HG02885 (cell line): Measurements from ENCODE around the gene FAM149A.

Source experiments
- ATAC-seq: cut with Tn5 transposase; IDR thresholded peaks from one replicate; pipeline ENCODE4 v1.9.1; 2021; ENCODE audit warnings: mild to moderate bottlenecking; ENCODE audit not compliant: unreplicated experiment, poor library complexity

Gene FAM149A

DNA sequence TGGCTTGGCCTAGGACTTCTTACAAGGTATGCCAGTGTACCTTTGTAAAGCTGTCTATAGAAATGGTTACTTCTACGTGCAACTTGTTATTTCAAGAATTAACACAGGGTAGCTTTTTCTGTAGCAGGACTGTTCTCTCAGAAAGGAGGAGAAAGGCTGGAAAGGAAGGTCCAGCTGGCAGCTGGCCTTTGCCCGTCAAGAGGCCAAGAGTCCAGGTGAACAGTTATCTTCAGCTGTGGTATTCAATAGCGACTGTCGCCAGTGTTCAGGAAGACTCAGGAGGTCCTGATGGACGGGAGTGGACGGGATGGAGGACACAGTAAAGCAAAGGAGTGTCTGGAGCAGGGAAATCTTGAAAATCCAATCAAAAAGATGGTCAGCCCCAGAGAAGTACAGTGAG lies 91.6 kb downstream of the FAM149A start:
- no peak for ATAC-seq

DNA sequence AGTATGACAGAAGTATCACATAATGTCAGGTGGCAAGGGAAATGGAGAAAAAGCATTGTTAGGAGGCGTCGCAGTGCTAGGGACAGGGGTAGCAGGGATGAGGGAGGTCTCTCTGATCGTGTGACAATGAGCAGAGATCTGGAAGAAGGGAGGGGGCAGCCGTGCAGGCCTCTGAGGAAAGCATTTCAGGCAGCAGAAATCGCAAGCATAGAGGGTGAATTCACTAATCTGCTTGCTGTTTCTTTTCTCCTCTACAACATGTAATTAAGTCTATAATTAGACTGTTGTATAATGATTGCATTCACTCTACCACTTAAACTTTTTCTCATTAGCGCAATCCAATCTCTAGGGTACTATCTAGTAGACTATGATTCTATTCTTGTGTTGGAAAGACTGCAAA lies 96.0 kb downstream of the FAM149A start:
- no peak for ATAC-seq

DNA sequence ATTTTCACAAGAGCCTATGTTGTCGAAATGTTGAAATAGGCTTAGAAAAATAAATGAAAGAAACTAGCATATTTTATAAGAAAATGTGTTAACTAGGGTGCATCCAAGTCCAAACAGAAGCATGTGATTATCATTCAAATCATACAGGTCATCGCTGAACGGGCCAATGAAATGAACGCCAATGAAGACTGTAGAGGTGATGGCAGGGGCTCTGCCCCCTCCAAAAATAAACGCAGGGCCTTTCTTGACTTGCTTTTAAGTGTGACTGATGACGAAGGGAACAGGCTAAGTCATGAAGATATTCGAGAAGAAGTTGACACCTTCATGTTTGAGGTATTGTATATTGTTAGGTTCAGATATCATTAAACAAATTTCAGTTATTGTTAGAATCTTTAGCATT lies 96.5 kb downstream of the FAM149A start:
- ATAC-seq: no peak

DNA sequence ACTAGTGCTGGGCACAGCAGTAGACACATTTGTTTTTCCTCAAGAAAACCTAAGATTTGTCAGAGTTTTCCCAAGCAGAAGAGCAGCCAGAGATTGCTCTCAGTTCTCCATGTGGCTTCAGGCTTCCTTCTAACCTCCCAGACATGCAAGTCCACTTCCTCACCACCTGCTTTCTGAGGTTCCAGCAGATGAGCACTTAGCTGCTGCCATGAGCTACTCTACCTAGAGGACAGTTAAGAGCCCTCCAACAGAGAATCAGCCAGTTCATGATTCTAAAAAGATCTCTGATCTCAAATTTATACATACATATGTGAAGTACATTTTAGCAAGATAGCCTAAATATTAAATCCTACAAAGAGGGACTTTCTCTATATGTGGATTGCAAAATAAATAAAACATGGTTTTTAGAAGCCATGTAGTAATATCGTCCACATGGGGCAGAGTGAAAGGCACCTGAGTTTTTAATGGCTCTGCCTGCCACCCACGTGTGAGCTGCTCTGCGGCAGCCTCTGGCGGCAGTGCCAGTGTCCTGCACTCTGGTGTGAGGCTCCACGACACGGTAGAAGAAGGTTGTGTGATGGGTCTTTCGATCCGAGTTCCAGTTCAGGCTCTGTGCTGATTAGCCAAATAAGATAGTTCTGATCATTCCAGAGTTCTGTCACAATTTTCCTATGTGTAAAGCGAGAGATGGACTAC lies 97.2 kb downstream of the FAM149A start:
- peak; percentile 100 for ATAC-seq

DNA sequence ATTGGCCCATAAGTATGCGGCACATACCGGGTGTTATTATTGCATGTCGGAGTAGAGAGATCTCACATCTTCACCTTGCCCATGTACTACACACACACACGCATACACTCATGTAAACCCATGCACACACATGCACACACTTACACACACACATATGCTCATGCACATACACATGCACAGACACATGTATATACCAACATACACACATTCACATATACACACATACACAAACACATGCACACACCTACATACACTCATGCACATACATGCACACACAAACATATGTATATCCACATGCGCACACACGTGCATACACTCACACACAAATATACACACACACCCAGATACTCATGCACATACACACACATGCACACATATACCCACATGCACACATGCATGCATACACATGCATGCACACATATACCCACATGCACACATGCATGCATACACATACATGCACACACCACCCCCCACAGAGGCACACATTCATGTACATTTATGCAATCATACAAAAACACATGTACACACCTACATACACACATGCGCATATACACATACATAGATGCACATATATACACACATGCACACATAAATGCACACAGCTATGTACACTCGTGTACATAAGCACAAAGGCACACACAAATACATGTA lies 98.1 kb downstream of the FAM149A start:
- no peak for ATAC-seq

DNA sequence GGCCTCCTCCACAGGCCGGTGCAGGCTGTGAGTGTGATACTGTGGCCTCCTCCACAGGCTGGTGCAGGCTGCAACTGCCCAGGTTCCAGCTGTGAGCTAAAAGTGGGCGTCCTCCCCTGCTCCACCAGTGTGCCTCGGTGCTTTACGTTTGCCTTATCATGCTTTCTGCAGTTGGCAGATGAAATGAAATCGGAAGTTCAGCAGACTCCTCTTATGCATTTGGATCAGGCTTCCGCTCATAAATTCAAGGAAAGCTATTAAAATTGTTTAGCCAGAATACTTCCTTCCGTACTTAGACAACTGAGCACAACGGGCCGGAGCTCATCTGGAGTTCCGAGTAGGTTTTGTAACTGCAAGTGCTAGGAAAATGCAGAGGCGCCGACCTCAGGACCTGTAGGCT lies 98.9 kb downstream of the FAM149A start:
- ATAC-seq: no peak

DNA sequence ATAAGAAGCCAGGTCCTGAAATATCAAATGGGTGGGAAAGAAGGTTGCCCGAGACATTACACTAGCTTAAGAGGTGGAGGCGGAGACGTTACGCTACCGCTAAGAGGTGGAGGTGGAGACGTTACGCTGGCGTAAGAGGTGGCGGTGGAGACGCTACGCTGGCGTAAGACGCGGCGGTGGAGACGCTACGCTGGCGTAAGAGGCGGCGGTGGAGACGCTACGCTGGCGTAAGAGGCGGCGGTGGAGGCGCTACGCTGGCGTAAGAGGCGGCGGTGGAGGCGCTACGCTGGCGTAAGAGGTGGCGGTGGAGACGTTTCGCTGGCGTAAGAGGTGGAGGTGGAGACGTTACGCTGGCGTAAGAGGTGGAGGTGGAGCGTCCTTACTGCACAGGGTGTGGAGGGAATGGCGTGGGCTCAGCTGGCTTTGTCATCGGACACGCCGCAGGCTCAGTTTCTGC lies 99.6 kb downstream of the FAM149A start:
- ATAC-seq: no peak

DNA sequence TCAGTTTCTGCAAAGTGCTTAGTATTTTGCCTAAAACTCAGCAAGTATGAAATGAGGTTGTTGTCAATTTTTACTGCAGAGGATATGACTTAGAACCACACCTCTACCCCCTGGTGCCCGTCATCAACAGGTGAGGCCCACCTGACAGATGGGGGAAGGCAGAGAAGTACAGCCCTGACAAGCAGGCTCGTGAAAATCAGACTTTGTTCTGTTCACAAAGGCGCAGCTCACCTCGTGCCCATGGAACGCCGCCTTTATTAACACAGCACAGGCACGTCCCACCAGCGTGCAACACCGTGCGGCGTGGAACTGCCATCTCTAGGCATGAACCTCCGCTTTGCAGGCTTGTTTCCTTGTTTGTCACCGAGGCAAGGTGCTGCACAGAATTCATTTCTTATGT lies 100.2 kb downstream of the FAM149A start:
- ATAC-seq: no peak

DNA sequence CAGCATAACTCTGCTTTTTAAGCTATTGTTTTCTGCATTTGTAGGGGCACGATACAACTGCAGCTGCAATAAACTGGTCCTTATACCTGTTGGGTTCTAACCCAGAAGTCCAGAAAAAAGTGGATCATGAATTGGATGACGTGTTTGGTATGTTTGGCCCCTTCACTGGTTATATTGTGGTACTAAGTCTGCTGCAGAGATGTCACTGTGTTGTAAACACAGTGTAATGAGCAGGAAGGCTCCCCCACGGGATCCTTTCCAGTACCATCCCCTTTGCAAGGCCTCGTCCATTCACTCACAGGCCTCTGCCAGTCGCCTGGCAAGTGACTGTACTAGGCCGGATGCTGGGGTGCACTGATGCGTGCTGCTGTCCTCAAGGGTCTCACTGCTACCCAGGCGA lies 100.7 kb downstream of the FAM149A start:
- ATAC-seq: no peak

DNA sequence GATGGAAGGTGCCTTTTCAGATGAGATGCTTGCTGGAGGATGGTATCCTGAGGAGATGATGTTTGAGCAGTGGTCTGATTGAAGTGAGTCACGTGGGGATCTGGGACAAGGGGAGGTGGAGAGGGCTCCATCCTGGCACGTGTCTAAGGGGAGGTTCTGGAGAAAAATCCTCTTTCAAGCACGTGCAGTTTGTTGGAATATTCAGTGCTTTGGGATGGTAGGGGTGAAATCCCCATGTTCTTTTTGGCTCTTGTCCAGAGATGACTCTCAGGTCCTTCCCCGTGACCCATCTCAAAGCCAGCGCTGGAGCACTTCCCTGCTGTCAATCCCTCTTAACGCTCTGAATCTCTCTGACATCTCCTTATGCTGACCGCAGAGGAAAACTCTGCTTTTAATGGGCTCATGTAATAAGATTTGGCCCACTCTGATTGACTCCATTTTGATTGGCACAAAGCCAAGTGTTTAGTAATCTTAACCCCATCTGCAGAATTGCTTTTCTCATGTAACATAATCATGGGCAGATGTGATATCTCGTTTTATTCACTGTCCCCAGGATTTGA lies 112.0 kb downstream of the FAM149A start:
- no peak for ATAC-seq

DNA sequence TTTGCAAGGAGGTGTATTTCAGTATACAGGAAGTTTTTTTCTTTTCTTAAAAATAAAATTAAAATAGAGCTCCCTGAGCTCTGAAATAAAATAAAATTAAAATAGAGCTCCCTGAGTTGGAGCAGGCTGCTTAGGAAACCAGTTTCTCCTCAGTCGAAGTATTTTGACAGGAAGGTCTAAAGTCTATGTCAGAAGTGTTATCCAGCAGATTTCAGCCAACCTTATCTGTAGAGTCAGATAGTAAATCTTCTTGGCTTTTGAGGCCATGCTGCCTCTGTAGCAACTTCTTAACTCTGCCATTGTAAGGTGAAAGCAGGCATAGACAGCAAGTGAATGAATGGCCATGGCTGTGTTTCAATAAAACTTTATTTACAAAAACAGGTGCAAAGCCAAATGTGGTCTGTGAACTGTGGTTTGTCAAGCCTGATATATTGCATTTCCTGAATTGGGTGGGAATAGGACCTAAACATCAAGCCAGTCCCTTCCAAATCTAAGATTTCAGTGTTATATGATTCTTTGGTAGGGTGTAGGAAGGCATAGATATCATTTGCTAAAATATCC lies 113.3 kb downstream of the FAM149A start:
- no peak for ATAC-seq

DNA sequence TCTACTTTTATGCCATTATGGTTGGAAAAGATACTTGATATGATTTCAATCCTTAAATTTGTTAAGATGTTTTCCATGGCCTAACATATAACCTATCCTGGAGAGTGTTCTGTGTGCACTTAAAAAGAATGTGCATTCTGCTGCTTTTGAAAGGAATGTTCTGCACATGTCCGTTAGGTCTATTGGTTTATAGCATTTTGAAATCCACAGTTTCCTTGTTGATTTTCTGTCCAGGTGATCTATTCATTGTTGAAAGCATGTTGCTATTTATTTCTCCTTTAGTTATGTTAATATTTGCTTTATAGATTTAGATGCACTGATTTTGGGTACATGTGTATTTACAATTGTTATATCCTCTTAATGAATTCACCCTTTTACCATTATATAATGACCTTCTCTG lies 117.1 kb downstream of the FAM149A start:
- ATAC-seq: no peak
